ENCODE data around the gene POLR2E. TPM values are rescaled to one million over a fixed set of nuclear protein-coding genes. Genes with fewer than 3 reads are reported as not detected.

The POLR2E gene
- total and polyA plus RNA-seq, 2 of the 13 experiments (the other 11 are each of a cell fraction or from before 2014, with no cell fraction given), result 140 to 272 TPM

DNA sequence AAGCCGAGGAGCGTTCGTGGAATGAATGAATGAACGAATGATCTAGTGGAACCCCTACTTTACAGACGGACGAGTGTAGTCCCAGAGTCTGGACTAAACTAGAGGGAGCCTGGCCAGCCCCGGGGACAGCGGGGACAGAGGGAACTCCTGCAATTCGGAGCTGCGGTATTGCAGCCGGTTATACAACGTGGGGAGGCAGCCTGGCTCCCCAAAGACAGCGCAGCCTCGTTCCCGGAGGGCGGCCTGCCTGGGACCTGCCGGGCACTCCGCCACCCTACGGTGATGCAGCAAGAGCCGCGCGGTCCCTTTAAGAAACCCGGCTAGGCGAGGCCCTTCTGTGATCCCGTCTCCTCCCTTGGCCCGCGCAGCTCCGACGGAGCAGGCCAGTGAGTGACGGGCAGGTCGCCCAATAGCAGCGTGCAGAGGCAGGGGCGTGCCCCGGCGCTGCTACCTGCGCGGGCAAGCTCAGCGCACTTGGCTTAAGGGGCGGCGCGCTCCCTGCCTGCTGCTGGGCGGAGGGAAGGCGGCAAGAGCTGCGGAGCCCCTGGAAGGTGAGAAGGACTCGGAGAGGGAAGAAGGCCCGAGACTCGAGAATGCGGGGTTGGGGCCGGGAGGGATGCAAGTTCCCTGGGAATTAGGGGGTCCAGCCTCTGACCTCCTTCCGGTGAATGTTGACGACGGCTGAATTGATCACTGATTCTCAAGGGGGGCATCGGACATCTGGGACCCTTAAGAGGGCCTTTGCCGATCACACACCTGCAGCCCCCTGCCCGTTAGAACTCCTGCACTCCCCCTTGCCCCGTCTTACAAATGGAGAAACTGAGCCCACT, 55.3 kb downstream of the POLR2E start, which contains the start of gene ABCA7 (continued):
- no peak for TF ChIP-seq FOXP4 (CRISPR knock-in tag; IDR thresholded peaks at IDR 0.05)
- no peak for TF ChIP-seq KDM1A (CRISPR knock-in tag; IDR thresholded peaks at IDR 0.05)
- no peak for TF ChIP-seq ZBTB21 (CRISPR knock-in tag; IDR thresholded peaks at IDR 0.05)
- TF ChIP-seq PCBP1 (IDR thresholded peaks at IDR 0.05; ENCODE audit: borderline replicate concordance, low read depth, low read length), result 0 out of 2 replicates have a peak, but pooled peaks have one; percentile 68
- no peak for TF ChIP-seq ZNF619 (CRISPR knock-in tag; IDR thresholded peaks at IDR 0.05)
- TF ChIP-seq ZFY (CRISPR knock-in tag; IDR thresholded peaks at IDR 0.05), result peak; percentile 63
- no peak for TF ChIP-seq ZNF451 (CRISPR knock-in tag; IDR thresholded peaks at IDR 0.05)
- TF ChIP-seq POLR2G (IDR thresholded peaks at IDR 0.05; ENCODE audit: low read depth, low read length), result peak; percentile 73
- TF ChIP-seq ZMAT5 (CRISPR knock-in tag; IDR thresholded peaks at IDR 0.05; ENCODE audit: borderline replicate concordance, low read depth), result no peak
- no peak for TF ChIP-seq ZNF367 (CRISPR knock-in tag; IDR thresholded peaks at IDR 0.05; ENCODE audit: borderline replicate concordance)
- no peak for TF ChIP-seq PREB (CRISPR knock-in tag; IDR thresholded peaks at IDR 0.05)
- TF ChIP-seq, protein P1, sequence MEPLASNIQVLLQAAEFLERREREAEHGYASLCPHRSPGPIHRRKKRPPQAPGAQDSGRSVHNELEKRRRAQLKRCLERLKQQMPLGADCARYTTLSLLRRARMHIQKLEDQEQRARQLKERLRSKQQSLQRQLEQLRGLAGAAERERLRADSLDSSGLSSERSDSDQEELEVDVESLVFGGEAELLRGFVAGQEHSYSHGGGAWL (CRISPR knock-in tag; IDR thresholded peaks at IDR 0.05), result peak; percentile 23; the same call in 1 of the 2 replicates
- no peak for TF ChIP-seq ATM (IDR thresholded peaks at IDR 0.05; ENCODE audit: borderline replicate concordance)
- no peak for TF ChIP-seq ZNF17 (CRISPR knock-in tag; IDR thresholded peaks at IDR 0.05)
- TF ChIP-seq, protein P2, sequence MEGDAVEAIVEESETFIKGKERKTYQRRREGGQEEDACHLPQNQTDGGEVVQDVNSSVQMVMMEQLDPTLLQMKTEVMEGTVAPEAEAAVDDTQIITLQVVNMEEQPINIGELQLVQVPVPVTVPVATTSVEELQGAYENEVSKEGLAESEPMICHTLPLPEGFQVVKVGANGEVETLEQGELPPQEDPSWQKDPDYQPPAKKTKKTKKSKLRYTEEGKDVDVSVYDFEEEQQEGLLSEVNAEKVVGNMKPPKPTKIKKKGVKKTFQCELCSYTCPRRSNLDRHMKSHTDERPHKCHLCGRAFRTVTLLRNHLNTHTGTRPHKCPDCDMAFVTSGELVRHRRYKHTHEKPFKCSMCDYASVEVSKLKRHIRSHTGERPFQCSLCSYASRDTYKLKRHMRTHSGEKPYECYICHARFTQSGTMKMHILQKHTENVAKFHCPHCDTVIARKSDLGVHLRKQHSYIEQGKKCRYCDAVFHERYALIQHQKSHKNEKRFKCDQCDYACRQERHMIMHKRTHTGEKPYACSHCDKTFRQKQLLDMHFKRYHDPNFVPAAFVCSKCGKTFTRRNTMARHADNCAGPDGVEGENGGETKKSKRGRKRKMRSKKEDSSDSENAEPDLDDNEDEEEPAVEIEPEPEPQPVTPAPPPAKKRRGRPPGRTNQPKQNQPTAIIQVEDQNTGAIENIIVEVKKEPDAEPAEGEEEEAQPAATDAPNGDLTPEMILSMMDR (CRISPR knock-in tag; IDR thresholded peaks at IDR 0.05), result no peak; the same call in 1 of the 2 replicates
- no peak for TF ChIP-seq MBD4 (IDR thresholded peaks at IDR 0.05; ENCODE audit: borderline replicate concordance, low read length)
- TF ChIP-seq, protein P3, sequence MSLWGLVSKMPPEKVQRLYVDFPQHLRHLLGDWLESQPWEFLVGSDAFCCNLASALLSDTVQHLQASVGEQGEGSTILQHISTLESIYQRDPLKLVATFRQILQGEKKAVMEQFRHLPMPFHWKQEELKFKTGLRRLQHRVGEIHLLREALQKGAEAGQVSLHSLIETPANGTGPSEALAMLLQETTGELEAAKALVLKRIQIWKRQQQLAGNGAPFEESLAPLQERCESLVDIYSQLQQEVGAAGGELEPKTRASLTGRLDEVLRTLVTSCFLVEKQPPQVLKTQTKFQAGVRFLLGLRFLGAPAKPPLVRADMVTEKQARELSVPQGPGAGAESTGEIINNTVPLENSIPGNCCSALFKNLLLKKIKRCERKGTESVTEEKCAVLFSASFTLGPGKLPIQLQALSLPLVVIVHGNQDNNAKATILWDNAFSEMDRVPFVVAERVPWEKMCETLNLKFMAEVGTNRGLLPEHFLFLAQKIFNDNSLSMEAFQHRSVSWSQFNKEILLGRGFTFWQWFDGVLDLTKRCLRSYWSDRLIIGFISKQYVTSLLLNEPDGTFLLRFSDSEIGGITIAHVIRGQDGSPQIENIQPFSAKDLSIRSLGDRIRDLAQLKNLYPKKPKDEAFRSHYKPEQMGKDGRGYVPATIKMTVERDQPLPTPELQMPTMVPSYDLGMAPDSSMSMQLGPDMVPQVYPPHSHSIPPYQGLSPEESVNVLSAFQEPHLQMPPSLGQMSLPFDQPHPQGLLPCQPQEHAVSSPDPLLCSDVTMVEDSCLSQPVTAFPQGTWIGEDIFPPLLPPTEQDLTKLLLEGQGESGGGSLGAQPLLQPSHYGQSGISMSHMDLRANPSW (CRISPR knock-in tag; IDR thresholded peaks at IDR 0.05; ENCODE audit: borderline replicate concordance), result no peak
- TF ChIP-seq, protein P4, sequence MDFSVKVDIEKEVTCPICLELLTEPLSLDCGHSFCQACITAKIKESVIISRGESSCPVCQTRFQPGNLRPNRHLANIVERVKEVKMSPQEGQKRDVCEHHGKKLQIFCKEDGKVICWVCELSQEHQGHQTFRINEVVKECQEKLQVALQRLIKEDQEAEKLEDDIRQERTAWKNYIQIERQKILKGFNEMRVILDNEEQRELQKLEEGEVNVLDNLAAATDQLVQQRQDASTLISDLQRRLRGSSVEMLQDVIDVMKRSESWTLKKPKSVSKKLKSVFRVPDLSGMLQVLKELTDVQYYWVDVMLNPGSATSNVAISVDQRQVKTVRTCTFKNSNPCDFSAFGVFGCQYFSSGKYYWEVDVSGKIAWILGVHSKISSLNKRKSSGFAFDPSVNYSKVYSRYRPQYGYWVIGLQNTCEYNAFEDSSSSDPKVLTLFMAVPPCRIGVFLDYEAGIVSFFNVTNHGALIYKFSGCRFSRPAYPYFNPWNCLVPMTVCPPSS (IDR thresholded peaks at IDR 0.05), result no peak
- TF ChIP-seq CREBL2 (CRISPR knock-in tag; IDR thresholded peaks at IDR 0.05; ENCODE audit: borderline replicate concordance), result no peak
